Progenitor cell of endocrine pancreas (in vitro differentiated cells): ENCODE measurements around the gene PDHX. TPM values are rescaled to one million over a fixed set of nuclear protein-coding genes. Genes with fewer than 3 reads are reported as not detected.

Source experiments
- DNase-seq: peaks from one replicate; pipeline ENCODE4 v3.0.0; 2021; ENCODE audit warnings: low spot score; ENCODE audit not compliant: unreplicated experiment
- H3K27ac Mint-ChIP-seq: 2 replicates; pipeline ENCODE4 v1.8.0; 2021; ENCODE audit warnings: mild to moderate bottlenecking, moderate library complexity, mixed read lengths
- H3K27me3 Mint-ChIP-seq: 2 replicates; pipeline ENCODE4 v1.8.0; 2021; ENCODE audit warnings: mixed read lengths
- H3K36me3 Mint-ChIP-seq: 2 replicates; pipeline ENCODE4 v1.8.0; 2022; ENCODE audit warnings: mixed read lengths; ENCODE audit not compliant: insufficient read depth
- H3K4me1 Mint-ChIP-seq: 2 replicates; pipeline ENCODE4 v1.8.0; 2021; ENCODE audit warnings: low read depth, mixed read lengths
- H3K4me3 Mint-ChIP-seq: 2 replicates; pipeline ENCODE4 v1.8.0; 2021; ENCODE audit warnings: low read depth, mild to moderate bottlenecking, moderate library complexity, mixed read lengths
- H3K9me3 Mint-ChIP-seq: 2 replicates; pipeline ENCODE4 v1.8.0; 2021; ENCODE audit warnings: low read depth, mixed read lengths
- CTCF ChIP-seq: fragments of 200-600 bp; sonication (generic); IDR thresholded peaks from one replicate; pipeline ENCODE4 v1.5.0; 2021; ENCODE audit warnings: antibody characterized with exemption, mild to moderate bottlenecking; ENCODE audit not compliant: unreplicated experiment
- total RNA-seq: library from RNA; stranded (reverse); gene quantifications from 2 replicates; pipeline ENCODE4 v1.2.1, GENCODE V29; 2021

Gene PDHX
- total RNA-seq, 1 donor from 2014 or later: 39.9 TPM

GRCh38 chr11:35007277-35007676 is 90.9 kb downstream of the PDHX start:
- H3K4me1 Mint-ChIP-seq: peaks cover 27% of the 10 kb centered on the region
- no peak for TF ChIP-seq CTCF
- no peak for DNase-seq
- no peaks in the 10 kb centered on the region for H3K36me3 Mint-ChIP-seq
- H3K27me3 Mint-ChIP-seq: no peaks in the 10 kb centered on the region
- no peak overlapping the region for H3K4me3 Mint-ChIP-seq
- H3K27ac Mint-ChIP-seq: no peak overlapping the region
- H3K9me3 Mint-ChIP-seq: no peaks in the 10 kb centered on the region

DNA sequence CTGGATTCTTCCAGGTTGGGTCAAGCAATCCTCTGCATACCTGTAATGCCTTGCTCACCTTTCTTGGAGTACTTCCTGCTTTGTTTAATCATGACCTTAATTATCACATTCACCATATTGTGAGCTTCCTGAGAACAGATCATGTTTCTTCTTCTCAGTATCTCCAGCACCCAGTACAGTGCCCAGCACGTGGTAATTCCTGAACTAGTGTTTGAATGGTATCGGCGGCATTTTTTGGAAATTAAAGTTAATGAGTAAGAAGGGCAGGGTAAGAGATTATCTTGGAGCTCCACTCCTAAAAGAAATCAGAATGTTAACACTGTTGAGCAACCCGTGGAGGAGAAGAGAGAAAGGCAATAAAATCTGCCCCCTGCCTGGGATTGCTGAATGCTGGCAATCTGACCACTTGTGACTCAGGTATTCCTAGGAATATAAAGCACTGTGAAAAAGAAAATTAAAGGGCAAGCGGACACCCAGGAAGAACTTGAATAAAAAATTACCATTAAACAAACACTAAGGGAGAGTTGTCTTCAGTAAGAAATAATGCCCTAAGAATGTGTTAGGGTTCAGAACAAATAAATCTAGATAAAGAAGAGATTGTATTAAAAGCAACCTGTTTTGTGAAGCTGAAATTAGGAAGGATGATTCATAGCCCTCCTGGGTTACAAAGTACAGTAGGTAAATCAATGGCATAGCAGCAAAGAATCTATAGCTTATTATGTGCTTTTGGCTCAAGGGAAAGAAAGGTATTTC is 92.9 kb downstream of the PDHX start:
- no peaks in the 10 kb centered on the region for H3K27me3 Mint-ChIP-seq
- no peaks in the 10 kb centered on the region for H3K9me3 Mint-ChIP-seq
- H3K27ac Mint-ChIP-seq: peak overlapping the region; percentile 5
- H3K4me1 Mint-ChIP-seq: peaks cover 30% of the 10 kb centered on the region
- H3K4me3 Mint-ChIP-seq: no peak overlapping the region
- no peaks in the 10 kb centered on the region for H3K36me3 Mint-ChIP-seq
- TF ChIP-seq CTCF: no peak
- no peak for DNase-seq

DNA sequence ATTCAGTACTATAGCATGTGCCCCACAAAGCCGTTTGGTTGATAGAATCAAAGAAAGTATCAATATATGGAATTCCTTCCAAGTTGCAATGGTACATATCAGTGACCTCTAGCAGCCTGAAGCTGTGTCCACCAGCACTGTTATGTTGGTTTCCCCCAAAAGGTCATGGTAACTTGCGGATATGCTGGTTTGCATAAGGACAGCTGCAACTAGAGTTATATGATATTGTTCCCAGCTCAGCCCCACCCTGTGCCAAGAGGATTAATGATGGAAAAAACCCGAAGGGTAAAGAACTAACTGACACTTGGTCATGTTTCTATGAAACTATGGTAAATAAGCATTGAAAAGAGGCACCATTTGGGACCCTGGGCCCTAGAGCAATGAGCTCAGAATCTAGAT is 93.5 kb downstream of the PDHX start:
- no peak for TF ChIP-seq CTCF
- H3K4me3 Mint-ChIP-seq: no peak overlapping the region
- no peaks in the 10 kb centered on the region for H3K9me3 Mint-ChIP-seq
- no peaks in the 10 kb centered on the region for H3K36me3 Mint-ChIP-seq
- peaks cover 27% of the 10 kb centered on the region for H3K4me1 Mint-ChIP-seq
- H3K27me3 Mint-ChIP-seq: no peaks in the 10 kb centered on the region
- no peak for DNase-seq
- H3K27ac Mint-ChIP-seq: no peak overlapping the region

DNA sequence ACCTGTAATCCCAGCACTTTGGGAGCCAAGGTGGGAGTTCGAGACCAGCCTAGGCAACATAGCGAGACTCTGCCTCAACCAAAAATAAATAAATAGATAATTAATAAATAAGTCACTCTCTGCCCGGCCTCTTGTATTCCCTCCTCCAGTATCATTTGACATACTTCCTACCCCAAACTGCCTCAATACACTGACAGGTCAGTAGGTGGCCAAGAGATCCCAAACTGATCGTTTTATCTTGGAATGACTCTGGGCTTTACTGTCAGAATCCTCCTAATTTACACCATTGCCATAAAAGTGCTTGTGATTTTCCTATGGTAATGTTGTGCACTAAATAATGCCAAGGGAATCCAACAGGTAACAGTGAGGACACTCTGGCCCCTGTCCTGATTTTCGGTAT is 94.2 kb downstream of the PDHX start:
- Mint-ChIP-seq H3K36me3 (no peaks in the 10 kb centered on the region), H3K4me3 (no peak overlapping the region), H3K4me1 (peaks cover 20% of the 10 kb centered on the region), H3K9me3 (no peaks in the 10 kb centered on the region), H3K27ac (no peak overlapping the region), H3K27me3 (no peaks in the 10 kb centered on the region)
- TF ChIP-seq CTCF: no peak
- no peak for DNase-seq

GRCh38 chr11:35011389-35011788 is 95.0 kb downstream of the PDHX start:
- no peak for DNase-seq
- Mint-ChIP-seq H3K9me3 (no peaks in the 10 kb centered on the region), H3K4me3 (no peak overlapping the region), H3K36me3 (no peaks in the 10 kb centered on the region), H3K27me3 (no peaks in the 10 kb centered on the region), H3K4me1 (peaks cover 19% of the 10 kb centered on the region), H3K27ac (no peak overlapping the region)
- TF ChIP-seq CTCF: no peak
